HG03045 (cell line): ENCODE results near the gene EPC2.
"Not testable (repeated sequence)": the region's sequence is repeated elsewhere in the genome, so short reads cannot be mapped to it uniquely, and the experiment has no call there.

Experiments used
- ATAC-seq: cut with Tn5 transposase; IDR thresholded peaks from one replicate; pipeline ENCODE4 v1.9.1; 2021; ENCODE audit warnings: mild to moderate bottlenecking, moderate library complexity; ENCODE audit not compliant: unreplicated experiment

Gene EPC2

GRCh38 chr2:148670773-148671172 is 26.2 kb downstream of the EPC2 start:
- ATAC-seq, result no peak

- ATAC-seq, result no peak
These were observed 29.8 kb downstream of the EPC2 start for GRCh38 chr2:148674063-148675020.

GRCh38 chr2:148675708-148676107 is 31.2 kb downstream of the EPC2 start:
- no peak for ATAC-seq

- not testable (repeated sequence) for ATAC-seq
These were observed 34.0 kb downstream of the EPC2 start for GRCh38 chr2:148678302-148679179.

- no peak for ATAC-seq
These were observed 35.9 kb downstream of the EPC2 start for GRCh38 chr2:148680462-148680861.

GRCh38 chr2:148681443-148681842 is 36.9 kb downstream of the EPC2 start:
- ATAC-seq, result no peak

GRCh38 chr2:148681862-148682261 is 37.3 kb downstream of the EPC2 start:
- ATAC-seq, result not testable (repeated sequence)

- ATAC-seq, result no peak
These were observed 40.0 kb downstream of the EPC2 start for GRCh38 chr2:148684507-148684906.

- no peak for ATAC-seq
These were observed 43.0 kb downstream of the EPC2 start for GRCh38 chr2:148687543-148687942.

- ATAC-seq, result not testable (repeated sequence)
These were observed 43.5 kb downstream of the EPC2 start for GRCh38 chr2:148688011-148688410.

- no peak for ATAC-seq
These were observed 52.4 kb downstream of the EPC2 start for GRCh38 chr2:148696985-148697384.

- no peak for ATAC-seq
These were observed 55.3 kb downstream of the EPC2 start for GRCh38 chr2:148699830-148700229.

- no peak for ATAC-seq
These were observed 56.5 kb downstream of the EPC2 start for GRCh38 chr2:148701039-148701438.

GRCh38 chr2:148701877-148702276 is 57.3 kb downstream of the EPC2 start:
- no peak for ATAC-seq

GRCh38 chr2:148702475-148702874 is 57.9 kb downstream of the EPC2 start:
- ATAC-seq, result no peak

- no peak for ATAC-seq
These were observed 59.7 kb downstream of the EPC2 start for GRCh38 chr2:148704247-148704646.

- ATAC-seq, result no peak
These were observed 71.9 kb downstream of the EPC2 start for GRCh38 chr2:148716378-148716920.

GRCh38 chr2:148718039-148718438 is 73.5 kb downstream of the EPC2 start:
- no peak for ATAC-seq

GRCh38 chr2:148719195-148719749 is 74.7 kb downstream of the EPC2 start:
- no peak for ATAC-seq

- no peak for ATAC-seq
These were observed 75.4 kb downstream of the EPC2 start for GRCh38 chr2:148719941-148720436.

- no peak for ATAC-seq
These were observed 76.0 kb downstream of the EPC2 start for GRCh38 chr2:148720501-148721001.
